ENCODE results near the gene ANKS1B.

DNA sequence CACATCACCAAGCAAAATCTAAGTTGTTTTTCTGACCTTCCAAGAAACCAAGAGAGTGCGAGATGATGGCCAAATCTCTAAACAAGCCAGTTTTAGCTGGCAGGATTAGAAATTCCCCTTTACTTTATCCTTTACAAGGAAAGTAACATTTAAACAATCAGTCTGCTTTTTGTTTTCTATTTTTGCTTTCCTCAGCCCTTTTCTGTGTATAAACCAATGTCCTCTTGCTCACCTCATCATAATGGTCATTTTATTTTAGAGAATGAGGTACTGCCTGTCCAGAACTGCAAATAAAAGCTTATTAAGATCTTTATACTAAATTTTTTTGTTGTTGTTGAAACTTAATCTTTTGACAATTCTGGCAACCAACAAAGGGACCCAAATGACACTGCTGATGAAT is 779.6 kb downstream of the ANKS1B start:
- TF ChIP-seq CTCF (IDR thresholded peaks at IDR 0.05) (no peak), POLR2A (IDR thresholded peaks at IDR 0.05) (no peak)

Measured in thyroid gland (tissue), 4 donors.